DND-41 (cell line): ENCODE measurements around the gene ADAMTS12.

Experiments used
- ATAC-seq: fragments of 200-7000 bp; cut with Tn5 transposase; 3 replicates; pipeline ENCODE4 v1.9.1; 2021; ENCODE audit warnings: low read depth; ENCODE audit not compliant: insufficient read depth
- DNase-seq: peaks from one replicate; pipeline ENCODE4 v3.0.0-alpha.2; 2020
- H2AFZ ChIP-seq: 2 replicates; pipeline ENCODE4 v1.6.0; 2012; ENCODE audit warnings: low read depth, low read length
- H3K27ac ChIP-seq: 2 replicates; pipeline ENCODE4 v1.5.1; 2012; ENCODE audit warnings: low read length, inconsistent platforms
- H3K27me3 ChIP-seq: fragments of 200-600 bp; sonication (generic); 2 replicates; pipeline ENCODE4 v1.6.0; 2012; ENCODE audit warnings: low read length, mild to moderate bottlenecking, inconsistent platforms; ENCODE audit not compliant: insufficient read depth, poor library complexity
- H3K36me3 ChIP-seq: 2 replicates; pipeline ENCODE4 v1.5.1; 2012; ENCODE audit warnings: low read length, inconsistent platforms; ENCODE audit not compliant: insufficient read depth
- H3K4me1 ChIP-seq: 2 replicates; pipeline ENCODE4 v1.5.1; 2012; ENCODE audit warnings: mild to moderate bottlenecking, low read length; ENCODE audit not compliant: insufficient read depth
- H3K4me2 ChIP-seq: 2 replicates; pipeline ENCODE4 v1.6.0; 2012; ENCODE audit warnings: mild to moderate bottlenecking, moderate library complexity, low read length, inconsistent platforms; ENCODE audit not compliant: insufficient read depth
- H3K4me3 ChIP-seq, 2 experiments: fragments of 200-600 bp in 1 of 2; shearing (Covaris generic) in 1 of 2; 2 replicates each; pipeline ENCODE4 v1.5.1; 2012 to 2016; ENCODE audit warnings: inconsistent platforms in 2 of 2, low read length in 2 of 2, mild to moderate bottlenecking in 2 of 2, low read depth in 1 of 2, moderate library complexity in 1 of 2
- H3K79me2 ChIP-seq: 2 replicates; pipeline ENCODE4 v1.6.0; 2012; ENCODE audit warnings: low read length, inconsistent platforms; ENCODE audit not compliant: insufficient read depth
- H3K9ac ChIP-seq: 2 replicates; pipeline ENCODE4 v1.6.0; 2012; ENCODE audit warnings: low read depth, mild to moderate bottlenecking, inconsistent platforms, low read length, moderate library complexity
- H3K9me3 ChIP-seq: 2 replicates; pipeline ENCODE4 v1.5.1; 2012; ENCODE audit warnings: low read length, moderate library complexity, mild to moderate bottlenecking, inconsistent platforms; ENCODE audit not compliant: insufficient read depth, severe bottlenecking
- H4K20me1 ChIP-seq: 2 replicates; pipeline ENCODE4 v1.6.0; 2012; ENCODE audit warnings: low read length; ENCODE audit not compliant: insufficient read depth
- EZH2 ChIP-seq: IDR thresholded peaks from 3 replicates; pipeline ENCODE4 v1.6.1; 2012; ENCODE audit warnings: borderline replicate concordance, low read depth, mild to moderate bottlenecking, moderate library complexity, low read length, inconsistent platforms; ENCODE audit not compliant: severe bottlenecking
- TF ChIP-seq, protein P1 (sequence below): IDR thresholded peaks from 2 replicates; pipeline ENCODE4 v1.5.1; 2012; ENCODE audit warnings: borderline replicate concordance, low read length, moderate library complexity, mild to moderate bottlenecking; ENCODE audit not compliant: poor library complexity, severe bottlenecking; ENCODE audit errors: extremely low read depth

The ADAMTS12 gene

DNA sequence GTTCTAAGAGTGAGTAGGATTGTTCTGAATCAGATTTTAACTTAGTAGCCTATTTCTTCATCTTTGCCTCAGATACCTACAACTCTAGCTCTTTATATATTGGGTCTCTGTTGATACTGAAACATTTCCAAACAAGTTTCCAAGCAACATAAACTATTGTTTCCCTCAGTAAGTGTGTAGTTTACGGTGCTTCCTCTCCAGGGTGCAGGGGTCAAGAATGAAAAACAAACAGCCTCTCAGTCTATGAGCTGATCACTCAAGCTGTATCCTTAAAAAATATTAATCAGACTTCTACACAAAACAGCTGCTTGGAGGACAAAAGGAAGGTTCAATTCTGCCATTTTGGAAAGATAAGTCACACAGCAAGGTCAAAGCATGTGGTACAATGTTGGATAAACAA lies 75.0 kb downstream of the ADAMTS12 start:
- Histone ChIP-seq H3K79me2 (no peaks in the 10 kb centered on the region), H3K4me3 (no peak overlapping the region), H3K36me3 (no peaks in the 10 kb centered on the region), H3K27me3 (no peaks in the 10 kb centered on the region), H3K4me2 (no peak overlapping the region), H2AFZ (no peak overlapping the region), H3K9ac (no peak overlapping the region), H4K20me1 (no peaks in the 10 kb centered on the region), H3K4me1 (no peaks in the 10 kb centered on the region), H3K27ac (no peak overlapping the region), H3K9me3 (no peaks in the 10 kb centered on the region)
- TF ChIP-seq, protein P1, sequence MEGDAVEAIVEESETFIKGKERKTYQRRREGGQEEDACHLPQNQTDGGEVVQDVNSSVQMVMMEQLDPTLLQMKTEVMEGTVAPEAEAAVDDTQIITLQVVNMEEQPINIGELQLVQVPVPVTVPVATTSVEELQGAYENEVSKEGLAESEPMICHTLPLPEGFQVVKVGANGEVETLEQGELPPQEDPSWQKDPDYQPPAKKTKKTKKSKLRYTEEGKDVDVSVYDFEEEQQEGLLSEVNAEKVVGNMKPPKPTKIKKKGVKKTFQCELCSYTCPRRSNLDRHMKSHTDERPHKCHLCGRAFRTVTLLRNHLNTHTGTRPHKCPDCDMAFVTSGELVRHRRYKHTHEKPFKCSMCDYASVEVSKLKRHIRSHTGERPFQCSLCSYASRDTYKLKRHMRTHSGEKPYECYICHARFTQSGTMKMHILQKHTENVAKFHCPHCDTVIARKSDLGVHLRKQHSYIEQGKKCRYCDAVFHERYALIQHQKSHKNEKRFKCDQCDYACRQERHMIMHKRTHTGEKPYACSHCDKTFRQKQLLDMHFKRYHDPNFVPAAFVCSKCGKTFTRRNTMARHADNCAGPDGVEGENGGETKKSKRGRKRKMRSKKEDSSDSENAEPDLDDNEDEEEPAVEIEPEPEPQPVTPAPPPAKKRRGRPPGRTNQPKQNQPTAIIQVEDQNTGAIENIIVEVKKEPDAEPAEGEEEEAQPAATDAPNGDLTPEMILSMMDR: no peak
- no peak for TF ChIP-seq EZH2
- ATAC-seq (no peak), DNase-seq (no peak)

DNA sequence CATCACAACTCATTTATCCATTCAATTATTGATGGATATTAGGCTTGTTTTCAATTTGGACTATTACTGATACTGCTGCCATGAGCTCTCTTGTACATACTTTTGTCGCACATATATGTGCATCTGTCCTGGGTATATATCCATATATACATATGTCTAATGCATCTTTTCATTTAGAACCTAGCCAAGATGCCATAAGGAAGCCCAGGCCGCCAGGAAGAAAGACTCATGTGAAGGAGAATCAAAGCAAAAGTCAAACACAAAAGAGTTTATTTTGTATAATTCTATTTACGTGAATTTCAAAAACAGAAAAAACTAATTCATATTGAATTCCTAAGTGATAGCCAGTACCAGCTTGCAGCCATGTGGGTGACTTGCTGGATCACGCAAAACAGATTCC lies 79.0 kb downstream of the ADAMTS12 start:
- no peak for ATAC-seq

DNA sequence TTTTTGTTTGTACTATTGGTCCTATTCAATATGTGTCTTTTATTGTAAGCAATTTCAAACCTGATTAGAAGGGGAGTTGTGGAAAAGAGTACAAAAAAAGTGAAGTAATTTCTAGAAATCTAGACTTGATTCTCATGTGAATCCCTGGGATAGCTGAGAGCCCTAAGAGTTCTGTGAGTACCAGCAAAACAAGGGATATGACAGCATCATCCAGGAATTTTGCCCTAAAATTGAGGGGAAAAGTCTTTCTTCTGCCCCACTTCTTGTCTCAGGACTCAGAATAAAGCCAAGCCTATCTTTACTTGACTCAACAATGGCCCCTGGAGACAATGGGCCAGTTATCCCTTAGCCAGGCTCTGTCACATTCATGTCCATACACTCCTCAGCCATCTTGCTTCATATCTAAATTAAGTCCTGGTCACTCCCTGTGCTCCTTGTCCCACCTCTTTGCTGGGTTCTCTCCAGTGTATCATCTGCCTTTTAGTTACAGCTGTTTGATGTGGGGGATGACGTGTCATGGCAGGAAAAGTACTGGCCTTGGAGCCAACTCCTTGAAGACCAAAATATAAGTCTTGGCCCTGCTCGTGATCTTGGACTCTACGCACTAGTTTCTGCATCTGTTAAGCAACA lies 81.2 kb downstream of the ADAMTS12 start:
- ATAC-seq: no peak
- Histone ChIP-seq H3K9me3 (no peaks in the 10 kb centered on the region), H3K9ac (no peak overlapping the region), H3K27me3 (no peaks in the 10 kb centered on the region), H4K20me1 (no peaks in the 10 kb centered on the region), H3K27ac (no peak overlapping the region), H3K79me2 (no peaks in the 10 kb centered on the region), H3K4me1 (no peaks in the 10 kb centered on the region), H3K4me2 (no peak overlapping the region), H3K36me3 (no peaks in the 10 kb centered on the region), H2AFZ (no peak overlapping the region), H3K4me3 (no peak overlapping the region)
- DNase-seq: no peak
- TF ChIP-seq, protein P1: no peak
- TF ChIP-seq EZH2: no peak

More for the DNA sequence above, 79.0 kb downstream of the ADAMTS12 start:
- H3K4me1 ChIP-seq: no peaks in the 10 kb centered on the region
- no peak overlapping the region for H3K27ac ChIP-seq
- no peaks in the 10 kb centered on the region for H3K79me2 ChIP-seq
- H3K36me3 ChIP-seq: no peaks in the 10 kb centered on the region
- no peak for DNase-seq
- H3K9ac ChIP-seq: no peak overlapping the region
- no peak for TF ChIP-seq EZH2
- TF ChIP-seq, protein P1: no peak
- no peaks in the 10 kb centered on the region for H3K9me3 ChIP-seq
- H3K27me3 ChIP-seq: no peaks in the 10 kb centered on the region
- no peaks in the 10 kb centered on the region for H4K20me1 ChIP-seq
- no peak overlapping the region for H3K4me2 ChIP-seq
- no peak overlapping the region for H2AFZ ChIP-seq
- H3K4me3 ChIP-seq: no peak overlapping the region

DNA sequence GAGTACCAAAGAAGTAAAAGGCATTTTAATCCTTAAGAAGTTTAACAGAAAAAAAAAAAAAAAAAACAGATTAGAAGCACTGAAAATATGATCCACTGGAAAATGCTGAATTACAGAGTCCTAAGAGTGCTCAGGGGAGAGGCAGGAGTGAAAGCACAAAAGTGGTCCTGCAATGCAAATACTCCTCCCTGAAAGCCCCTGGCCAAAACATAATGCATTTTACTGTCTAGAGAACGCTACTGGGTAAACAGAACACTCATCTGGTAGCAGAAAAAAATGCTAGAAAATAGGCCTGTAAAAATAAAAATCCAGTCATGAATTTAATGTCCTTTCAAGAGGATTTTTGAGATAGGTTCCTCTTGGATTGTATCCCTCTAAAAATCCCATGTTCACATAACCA lies 81.9 kb downstream of the ADAMTS12 start:
- no peaks in the 10 kb centered on the region for H3K36me3 ChIP-seq
- DNase-seq: no peak
- no peak overlapping the region for H3K4me3 ChIP-seq
- TF ChIP-seq, protein P1: no peak
- TF ChIP-seq EZH2: no peak
- H3K27me3 ChIP-seq: no peaks in the 10 kb centered on the region
- H3K9me3 ChIP-seq: no peaks in the 10 kb centered on the region
- no peak overlapping the region for H3K4me2 ChIP-seq
- no peak for ATAC-seq
- H4K20me1 ChIP-seq: no peaks in the 10 kb centered on the region
- H3K4me1 ChIP-seq: no peaks in the 10 kb centered on the region
- no peaks in the 10 kb centered on the region for H3K79me2 ChIP-seq
- no peak overlapping the region for H2AFZ ChIP-seq
- no peak overlapping the region for H3K27ac ChIP-seq
- no peak overlapping the region for H3K9ac ChIP-seq
